SK-MEL-5 (cell line): ENCODE results near the gene GSN. TPM values are rescaled to one million over a fixed set of nuclear protein-coding genes. Genes with fewer than 3 reads are reported as not detected.

Experiments
- DNase-seq: peaks from one replicate; pipeline ENCODE4 v3.0.0-alpha.2; 2016; ENCODE audit warnings: low read depth, low spot score
- in situ Hi-C: cut with HindIII; loops from 2 replicates; pipeline ENCODE4 v1.10.0; 2016; ENCODE audit warnings: low sequenced_read_pairs, high pct_unique_total_duplicates, low pct_unique_long_range_greater_than_20kb
- polyA plus RNA-seq, 2 experiments: library from polyadenylated mRNA; depleted of rRNA; stranded (reverse); fragments of >200 nt; gene quantifications; 2 replicates each; pipeline ENCODE4 v1.2.3, GENCODE V29; 2015
- total RNA-seq: library from RNA; depleted of rRNA; stranded (reverse); fragments of >200 nt; shearing (Covaris generic); gene quantifications from 2 replicates; pipeline ENCODE4 v1.2.3, GENCODE V29; 2014; rRNA removed

The GSN gene
- total RNA-seq: 343 and 358 TPM in 2 replicates
- polyA plus RNA-seq (2015; cell fraction: cytosol; rRNA removed): 425 and 531 TPM in 2 replicates
- 175 and 210 TPM in 2 replicates for polyA plus RNA-seq (2015; cell fraction: nucleus; rRNA removed)

GRCh38 chr9:121267689-121268597 lies at the start of gene GSN:
GSN (plus strand) TSS chr9:121268162; CDS start chr9:121301972, 33,810 bp downstream.
- in situ Hi-C loops: no loop called here
- peak; percentile 70 for DNase-seq

- no peak for DNase-seq
- in situ Hi-C loops: no loop called here
Measured at GRCh38 chr9:121218357-121219027, 49.5 kb upstream of the GSN start.

- in situ Hi-C loops: no loop called here
- DNase-seq: no peak
Measured at GRCh38 chr9:121219530-121219929, 48.4 kb upstream of the GSN start.

GRCh38 chr9:121220996-121221663 lies 46.8 kb upstream of the GSN start:
- DNase-seq: no peak
- in situ Hi-C loops: no loop called here

- in situ Hi-C loops: no loop called here
- DNase-seq: no peak
Measured at GRCh38 chr9:121221664-121222055, 46.3 kb upstream of the GSN start.

- peak; percentile 92 for DNase-seq
- in situ Hi-C loops: no loop called here
Measured at GRCh38 chr9:121222524-121223171, 45.3 kb upstream of the GSN start.

GRCh38 chr9:121225240-121225639 lies 42.7 kb upstream of the GSN start:
- in situ Hi-C loops: no loop called here
- DNase-seq: no peak

- no peak for DNase-seq
- in situ Hi-C loops: no loop called here
Measured at GRCh38 chr9:121226175-121226574, 41.8 kb upstream of the GSN start.

GRCh38 chr9:121227862-121228261 lies 40.1 kb upstream of the GSN start:
- in situ Hi-C loops: no loop called here

GRCh38 chr9:121230256-121230655 lies 37.7 kb upstream of the GSN start:
- in situ Hi-C loops: no loop called here
- no peak for DNase-seq

More at GRCh38 chr9:121227862-121228261, 40.1 kb upstream of the GSN start:
- DNase-seq: no peak

- in situ Hi-C loops: no loop called here
- no peak for DNase-seq
Measured at GRCh38 chr9:121232251-121232650, 35.7 kb upstream of the GSN start.

- peak; percentile 65 for DNase-seq
- in situ Hi-C loops: no loop called here
Measured at GRCh38 chr9:121233906-121234831, 33.8 kb upstream of the GSN start.

- no peak for DNase-seq
- in situ Hi-C loops: no loop called here
Measured at GRCh38 chr9:121234832-121235161, 33.2 kb upstream of the GSN start.

- in situ Hi-C loops: no loop called here
Measured at GRCh38 chr9:121235512-121235911, 32.5 kb upstream of the GSN start.

GRCh38 chr9:121237916-121238315 lies 30.0 kb upstream of the GSN start:
- in situ Hi-C loops: no loop called here
- no peak for DNase-seq

More at GRCh38 chr9:121235512-121235911, 32.5 kb upstream of the GSN start:
- no peak for DNase-seq

GRCh38 chr9:121239071-121239470 lies 28.9 kb upstream of the GSN start:
- in situ Hi-C loops: no loop called here
- DNase-seq: no peak

GRCh38 chr9:121239851-121240250 lies 28.1 kb upstream of the GSN start:
- DNase-seq: no peak
- in situ Hi-C loops: no loop called here
